SK-N-SH (cell line): ENCODE measurements around the gene TSPAN16. TPM values are rescaled to one million over a fixed set of nuclear protein-coding genes. Genes with fewer than 3 reads are reported as not detected.

Source experiments
- CTCF ChIA-PET: fragments of 300-600, 350-600 bp; formaldehyde crosslinking; extraction: SDS; loops from one replicate; lab custom pipeline; 2021; lab: Yijun Ruan, JAX
- POLR2A ChIA-PET: fragments of 350-600 bp; sonication (Branson Sonifier 250); formaldehyde crosslinking; extraction: SDS; loops from one replicate; lab custom pipeline; 2020; ENCODE audit warnings: antibody characterized with exemption, inconsistent platforms; lab: Yijun Ruan, JAX
- DNase-seq: peaks from one replicate; pipeline ENCODE4 v3.0.0; 2012
- H2AFZ ChIP-seq: fragments of 200-600 bp; sonication (generic); 2 replicates; pipeline ENCODE4 v1.8.1; 2016; ENCODE audit warnings: antibody characterized with exemption, mild to moderate bottlenecking, low read depth
- H3F3A ChIP-seq: fragments of 200-600 bp; sonication (generic); replicated peaks from 2 replicates; pipeline ENCODE3; 2016; ENCODE audit warnings: antibody characterized with exemption, mild to moderate bottlenecking; ENCODE audit not compliant: insufficient read depth
- H3K27ac ChIP-seq, 2 experiments: fragments of 200-500 bp in 1 of 2; fragments of 200-600 bp in 1 of 2; sonication (Bioruptor generic) in 1 of 2; sonication (generic), shearing (Covaris generic) in 1 of 2; 2 replicates each; pipeline versions ENCODE4 v1.5.1 to v1.6.1; 2014 to 2016; ENCODE audit warnings: low read depth in 2 of 2, inconsistent platforms in 1 of 2, low read length in 1 of 2, mild to moderate bottlenecking in 1 of 2, mixed read lengths in 1 of 2
- H3K27me3 ChIP-seq: fragments of 200-600 bp; sonication (generic), shearing (Covaris generic); 2 replicates; pipeline ENCODE4 v1.6.1; 2016; ENCODE audit warnings: mixed run types; ENCODE audit not compliant: insufficient read depth
- H3K36me3 ChIP-seq, 2 experiments: fragments of 200-500 bp in 1 of 2; fragments of 200-600 bp in 1 of 2; sonication (Bioruptor generic) in 1 of 2; sonication (generic) in 1 of 2; replicated peaks in 1 of 2; 2 replicates each; pipeline versions ENCODE3 to v1.5.1; 2014 to 2016; ENCODE audit warnings: low read length in 1 of 2, mild to moderate bottlenecking in 1 of 2; ENCODE audit not compliant: insufficient read depth in 2 of 2, control insufficient read depth in 1 of 2
- H3K4me1 ChIP-seq, 2 experiments: fragments of 200-500 bp in 1 of 2; fragments of 200-600 bp in 1 of 2; sonication (Bioruptor generic) in 1 of 2; sonication (generic), shearing (Covaris generic) in 1 of 2; 2 replicates each; pipeline versions ENCODE4 v1.5.1 to v1.6.1; 2014 to 2016; ENCODE audit warnings: low read depth in 1 of 2, low read length in 1 of 2, mixed run types in 1 of 2; ENCODE audit not compliant: insufficient read depth in 2 of 2, control insufficient read depth in 1 of 2
- H3K4me2 ChIP-seq: fragments of 200-600 bp; sonication (generic), shearing (Covaris generic); 2 replicates; pipeline ENCODE4 v1.6.1; 2017; ENCODE audit warnings: mixed run types
- H3K4me3 ChIP-seq, 2 experiments: fragments of 200-500 bp in 1 of 2; fragments of 200-600 bp in 1 of 2; sonication (Bioruptor generic) in 1 of 2; sonication (generic), shearing (Covaris generic) in 1 of 2; 2 replicates each; pipeline versions ENCODE4 v1.5.1 to v1.8.1; 2014 to 2016; ENCODE audit warnings: low read depth in 2 of 2, inconsistent platforms in 1 of 2, low read length in 1 of 2, mild to moderate bottlenecking in 1 of 2, mixed read lengths in 1 of 2, moderate library complexity in 1 of 2
- H3K79me2 ChIP-seq: fragments of 200-600 bp; sonication (generic); 2 replicates; pipeline ENCODE4 v1.8.1; 2017; ENCODE audit warnings: mild to moderate bottlenecking; ENCODE audit not compliant: insufficient read depth
- H3K9ac ChIP-seq: fragments of 200-600 bp; sonication (generic); 2 replicates; pipeline ENCODE4 v1.6.1; 2017; ENCODE audit warnings: mixed run types
- H3K9me2 ChIP-seq: fragments of 200-600 bp; sonication (generic); 2 replicates; pipeline ENCODE4 v1.6.1; 2017; ENCODE audit warnings: mixed run types
- H3K9me3 ChIP-seq: fragments of 200-600 bp; sonication (generic); 2 replicates; pipeline ENCODE4 v1.6.1; 2017; ENCODE audit warnings: mixed run types, mild to moderate bottlenecking, moderate library complexity
- H4K20me1 ChIP-seq: fragments of 200-600 bp; sonication (generic); 2 replicates; pipeline ENCODE4 v1.6.1; 2017; ENCODE audit warnings: mild to moderate bottlenecking, mixed run types; ENCODE audit not compliant: insufficient read depth
- EZH2phosphoT487 ChIP-seq: fragments of 200-600 bp; sonication (generic); IDR thresholded peaks from 2 replicates; pipeline ENCODE4 v1.6.1; 2017; ENCODE audit warnings: low read depth, mixed run types, mild to moderate bottlenecking, antibody characterized with exemption, moderate library complexity, borderline replicate concordance
- FOXJ3 ChIP-seq: sonication (generic); formaldehyde crosslinking; IDR thresholded peaks from 2 replicates; pipeline ENCODE4 v1.5.1; 2020; ENCODE audit warnings: mild to moderate bottlenecking, missing genetic modification reagents
- FOXM1 ChIP-seq: IDR thresholded peaks from 2 replicates; pipeline ENCODE4 v1.4.0; 2012; ENCODE audit warnings: low read depth, mild to moderate bottlenecking
- NRF1 ChIP-seq: IDR thresholded peaks from 2 replicates; pipeline ENCODE4 v1.6.1; 2012; ENCODE audit warnings: low read depth, mild to moderate bottlenecking, low read length
- POLR2AphosphoS5 ChIP-seq: IDR thresholded peaks from 2 replicates; pipeline ENCODE4 v1.6.1; 2012; ENCODE audit warnings: low read depth, low read length
- RAD21 ChIP-seq: IDR thresholded peaks from 2 replicates; pipeline ENCODE4 v1.6.1; 2012; ENCODE audit warnings: mild to moderate bottlenecking, low read length
- SMC3 ChIP-seq: IDR thresholded peaks from 2 replicates; pipeline ENCODE4 v1.6.1; 2012; ENCODE audit warnings: low read depth, low read length, improper control_type of control experiment
- TAF1 ChIP-seq: IDR thresholded peaks from 2 replicates; pipeline ENCODE4 v1.6.1; 2012; ENCODE audit warnings: low read depth, mild to moderate bottlenecking, low read length, moderate library complexity, borderline replicate concordance
- TEAD4 ChIP-seq: IDR thresholded peaks from 2 replicates; pipeline ENCODE4 v1.4.0; 2012; ENCODE audit warnings: mild to moderate bottlenecking, borderline replicate concordance; ENCODE audit not compliant: insufficient read depth
- USF1 ChIP-seq: IDR thresholded peaks from 2 replicates; pipeline ENCODE4 v1.4.0; 2012; ENCODE audit warnings: low read depth, borderline replicate concordance
- USF2 ChIP-seq: fragments of 150-350 bp; IDR thresholded peaks from 2 replicates; pipeline ENCODE4 v1.6.1; 2017; ENCODE audit warnings: antibody characterized with exemption, low read length, low read depth, borderline replicate concordance
- WGBS: methylation state at CpG from one replicate; pipeline ENCODE4 v1.1.6; 2017; ENCODE audit warnings: low lambda C conversion rate; 5-methylcytosine and 5-hydroxymethylcytosine counted together
- polyA plus RNA-seq, 3 experiments: library from polyadenylated mRNA; depleted of rRNA; stranded (reverse); fragments of >200 nt; gene quantifications; 2 replicates each; pipeline ENCODE4 v1.2.3, GENCODE V29; 2012
- TF ChIP-seq, protein P1 (sequence below): IDR thresholded peaks from 2 replicates; pipeline ENCODE4 v1.4.0; 2012; ENCODE audit warnings: low read depth
- TF ChIP-seq, protein P2 (sequence below): fragments of 200-600 bp; sonication (generic); IDR thresholded peaks from 2 replicates; pipeline ENCODE4 v1.6.1; 2017; ENCODE audit warnings: antibody characterized with exemption, mild to moderate bottlenecking, moderate library complexity

The TSPAN16 gene
- polyA plus RNA-seq, 1 of the 3 experiments (the other 2 are of a cell fraction): not detected

DNA sequence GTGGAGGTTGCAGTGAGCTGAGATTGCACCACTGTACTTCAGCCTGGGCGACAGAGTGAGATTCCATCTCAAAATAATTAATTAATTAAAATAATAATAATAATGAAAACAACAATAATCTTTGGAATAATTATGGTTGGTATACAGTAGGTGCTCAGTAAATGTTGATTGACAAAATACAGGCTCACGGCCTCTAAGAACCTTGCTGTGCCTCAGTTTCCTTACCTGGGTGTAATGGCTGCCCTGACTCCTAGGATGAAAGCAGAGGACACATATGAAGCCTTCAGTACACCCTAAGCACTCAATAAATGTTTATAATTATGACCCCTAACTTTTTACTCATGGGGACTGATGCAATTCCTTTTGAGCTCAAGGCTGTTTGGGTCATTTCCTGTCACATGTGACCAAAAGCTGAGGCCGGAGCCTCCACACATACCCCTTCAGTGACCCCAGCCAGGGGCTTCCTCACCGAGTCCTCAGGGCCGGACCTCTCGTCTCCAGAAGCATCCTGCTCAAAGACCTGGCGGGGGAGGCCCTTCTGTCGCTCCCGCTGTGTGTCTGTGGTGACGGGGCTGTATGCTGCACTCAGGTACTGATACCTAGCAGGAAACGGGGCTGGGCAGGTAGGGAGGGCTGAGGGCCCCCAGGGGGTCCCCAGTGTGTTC lies 44.2 kb upstream of the TSPAN16 start (continued):
- TF ChIP-seq TAF1: no peak
- no peak for TF ChIP-seq EZH2phosphoT487
- no peak for TF ChIP-seq POLR2AphosphoS5
- TF ChIP-seq SMC3: no peak
- TF ChIP-seq TEAD4: no peak
- TF ChIP-seq, all 33 proteins: peak for 0

GRCh38 chr19:11252665-11253355 lies 43.1 kb upstream of the TSPAN16 start:
- Histone ChIP-seq H3K36me3 (peaks cover 9 to 20% of the 10 kb centered on the region in 2 experiments), H3K79me2 (no peaks in the 10 kb centered on the region), H3K4me3 (no peak overlapping the region), H3K9ac (no peak overlapping the region), H3K27me3 (no peaks in the 10 kb centered on the region), H3F3A (no peaks in the 10 kb centered on the region), H3K4me2 (no peak overlapping the region), H3K4me1 (no peaks in the 10 kb centered on the region; a peak in 1 of 4 replicates), H3K9me3 (no peaks in the 10 kb centered on the region), H4K20me1 (no peaks in the 10 kb centered on the region), H2AFZ (no peak overlapping the region), H3K27ac (no peak overlapping the region), H3K9me2 (no peaks in the 10 kb centered on the region)
- TF ChIP-seq, protein P1, sequence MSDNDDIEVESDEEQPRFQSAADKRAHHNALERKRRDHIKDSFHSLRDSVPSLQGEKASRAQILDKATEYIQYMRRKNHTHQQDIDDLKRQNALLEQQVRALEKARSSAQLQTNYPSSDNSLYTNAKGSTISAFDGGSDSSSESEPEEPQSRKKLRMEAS: no peak
- TF ChIP-seq, protein P2, sequence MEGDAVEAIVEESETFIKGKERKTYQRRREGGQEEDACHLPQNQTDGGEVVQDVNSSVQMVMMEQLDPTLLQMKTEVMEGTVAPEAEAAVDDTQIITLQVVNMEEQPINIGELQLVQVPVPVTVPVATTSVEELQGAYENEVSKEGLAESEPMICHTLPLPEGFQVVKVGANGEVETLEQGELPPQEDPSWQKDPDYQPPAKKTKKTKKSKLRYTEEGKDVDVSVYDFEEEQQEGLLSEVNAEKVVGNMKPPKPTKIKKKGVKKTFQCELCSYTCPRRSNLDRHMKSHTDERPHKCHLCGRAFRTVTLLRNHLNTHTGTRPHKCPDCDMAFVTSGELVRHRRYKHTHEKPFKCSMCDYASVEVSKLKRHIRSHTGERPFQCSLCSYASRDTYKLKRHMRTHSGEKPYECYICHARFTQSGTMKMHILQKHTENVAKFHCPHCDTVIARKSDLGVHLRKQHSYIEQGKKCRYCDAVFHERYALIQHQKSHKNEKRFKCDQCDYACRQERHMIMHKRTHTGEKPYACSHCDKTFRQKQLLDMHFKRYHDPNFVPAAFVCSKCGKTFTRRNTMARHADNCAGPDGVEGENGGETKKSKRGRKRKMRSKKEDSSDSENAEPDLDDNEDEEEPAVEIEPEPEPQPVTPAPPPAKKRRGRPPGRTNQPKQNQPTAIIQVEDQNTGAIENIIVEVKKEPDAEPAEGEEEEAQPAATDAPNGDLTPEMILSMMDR: no peak
- TF ChIP-seq NRF1: no peak
- TF ChIP-seq USF2: no peak
- 94% methylated on average over 16 of the region's 19 CpGs for WGBS
- ChIA-PET POLR2A (no interaction called here), CTCF (interaction anchor here (0.6 to 6.6 kb wide), 2 partner anchors 10 to 547 kb away, joined by 3 to 48 read pairs; no protein-coding TSS in a partner anchor)
- DNase-seq: no peak

GRCh38 chr19:11254666-11255065 lies 41.3 kb upstream of the TSPAN16 start:
- Histone ChIP-seq H4K20me1 (no peaks in the 10 kb centered on the region), H3K9me2 (no peaks in the 10 kb centered on the region), H3K36me3 (peaks cover 5 to 14% of the 10 kb centered on the region in 2 experiments), H3K79me2 (no peaks in the 10 kb centered on the region), H3F3A (no peaks in the 10 kb centered on the region), H3K9me3 (no peaks in the 10 kb centered on the region), H3K4me3 (no peak overlapping the region), H3K4me2 (no peak overlapping the region), H2AFZ (no peak overlapping the region), H3K27ac (no peak overlapping the region), H3K4me1 (no peaks in the 10 kb centered on the region; a peak in 1 of 4 replicates), H3K27me3 (no peaks in the 10 kb centered on the region), H3K9ac (no peak overlapping the region)
- POLR2A ChIA-PET: no interaction called here
- no peak for DNase-seq
- WGBS: 87% methylated on average over 3 of the region's 5 CpGs
- CTCF ChIA-PET: interaction anchor here (0.8 to 6.6 kb wide), 3 partner anchors 10 to 193 kb away, joined by 4 to 48 read pairs (median 7); no protein-coding TSS in a partner anchor
- TF ChIP-seq RAD21 (0 out of 2 replicates have a peak, but pooled peaks have one; percentile 8), FOXJ3 (no peak), FOXM1 (no peak), USF1 (no peak)
- TF ChIP-seq, protein P2: peak; percentile 28
